Stimulated activated CD4-positive, alpha-beta T cell treated with anti-CD3 and anti-CD28 coated beads, Interleukin-4, amount 100 ng/mL, for 48 hours (primary cell): Measurements from ENCODE around the gene COPS8.

Experiments used
- DNase-seq, 2 donors: peaks; one replicate each; pipeline ENCODE4 v3.0.0-alpha.2; 2020; ENCODE audit warnings: low read depth in 2 of 2

The COPS8 gene

DNA sequence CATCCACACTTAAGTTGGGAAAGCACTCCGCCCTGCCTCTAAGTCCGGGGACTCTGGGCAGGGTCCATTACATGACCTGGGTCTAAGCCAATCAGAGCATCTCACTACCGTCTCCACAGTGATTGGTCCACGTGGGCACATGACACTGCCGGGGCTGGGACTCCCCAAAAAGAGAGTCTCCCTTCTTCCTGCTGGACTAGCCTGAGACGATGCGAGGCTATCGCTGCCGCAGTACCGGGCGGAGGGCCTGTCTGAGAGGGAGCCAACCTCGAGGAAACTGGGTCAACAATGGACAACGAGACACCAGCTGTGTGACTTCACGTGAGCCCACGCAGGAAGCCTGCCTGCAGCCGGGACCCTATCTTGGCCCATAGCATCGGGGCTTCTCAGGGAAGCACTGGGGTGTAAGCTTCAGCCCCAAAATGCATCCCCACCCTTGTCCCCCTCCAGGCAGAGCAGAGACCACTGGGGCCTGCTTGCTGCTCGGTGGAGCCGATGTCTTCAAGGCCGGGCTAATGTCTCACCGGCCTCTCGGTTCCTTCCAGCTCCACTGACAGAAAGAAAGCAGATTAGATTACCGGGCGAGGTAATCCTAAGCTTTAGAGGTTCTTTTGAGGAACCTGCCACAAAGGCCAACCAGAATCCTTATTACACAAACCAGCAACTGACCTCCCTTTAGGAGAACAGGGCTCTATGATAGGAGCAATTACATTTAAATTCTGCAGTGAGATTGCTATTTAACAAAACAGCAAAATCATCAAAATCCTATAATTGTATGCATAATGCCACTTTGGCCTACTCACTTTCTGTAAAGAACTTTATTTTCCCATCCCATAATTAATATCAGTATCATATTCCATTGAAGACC, 21.3 kb upstream of the COPS8 start:
- no peak for DNase-seq

DNA sequence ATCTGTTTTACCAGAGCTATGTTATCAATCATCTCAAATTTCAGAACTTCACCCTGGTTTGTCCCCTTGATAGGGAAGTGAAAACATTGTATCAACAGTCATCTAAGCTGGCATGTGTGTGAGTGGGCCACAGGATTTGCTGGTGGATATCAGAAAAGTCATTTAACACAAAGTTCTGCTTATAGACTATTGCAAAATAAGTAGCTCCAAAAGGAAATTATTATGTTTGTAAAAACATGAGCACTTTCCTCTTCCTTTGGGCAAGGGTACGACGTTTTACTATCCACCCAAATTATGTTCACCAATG, 20.7 kb upstream of the COPS8 start:
- DNase-seq, result no peak

DNA sequence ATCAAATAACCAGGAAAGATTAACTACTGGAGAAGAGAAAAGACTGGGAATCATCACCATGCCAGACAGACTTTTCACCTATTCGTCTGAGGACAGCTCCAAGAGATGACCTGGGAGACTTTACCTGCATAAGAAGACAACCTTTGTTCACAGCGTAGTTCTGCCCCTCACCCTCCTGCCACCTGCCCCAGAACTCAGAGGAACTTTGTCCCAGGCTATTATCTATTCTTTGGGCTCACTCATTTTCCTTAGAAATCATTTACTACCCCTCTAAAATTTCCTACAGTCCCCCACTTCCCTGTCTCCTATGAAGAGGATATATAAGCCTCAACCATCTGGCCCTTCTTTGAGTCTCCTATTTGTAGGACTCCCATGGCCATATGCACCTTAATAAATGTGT, 19.3 kb upstream of the COPS8 start:
- no peak for DNase-seq

DNA sequence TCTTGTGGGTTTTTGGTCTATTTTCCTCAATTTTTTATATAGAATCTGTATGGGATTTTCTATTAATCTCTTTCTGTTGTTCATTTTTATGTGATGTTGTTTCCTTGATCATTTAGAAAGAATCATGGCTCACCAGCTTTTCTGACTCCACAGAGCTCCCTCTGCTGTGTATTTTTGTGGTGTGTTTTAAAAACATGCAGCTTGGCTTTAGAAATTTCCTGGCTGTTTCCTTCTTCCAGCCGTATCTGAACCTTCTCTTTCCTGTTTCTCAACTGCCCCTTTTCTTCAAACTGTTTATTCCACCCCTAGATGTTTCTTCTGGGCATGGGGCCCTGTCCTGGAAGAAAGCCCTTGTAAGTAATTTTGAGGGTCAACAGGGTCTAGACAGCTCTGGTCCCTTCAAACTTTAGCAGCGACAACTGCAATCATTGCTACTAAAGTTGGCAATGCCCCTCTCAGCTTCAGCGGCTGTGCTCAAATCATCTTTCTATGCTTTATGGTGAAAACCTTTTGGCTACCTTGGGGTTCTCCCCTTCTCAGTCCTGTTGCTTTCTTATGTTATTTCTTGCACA, 17.6 kb upstream of the COPS8 start:
- DNase-seq, result no peak

DNA sequence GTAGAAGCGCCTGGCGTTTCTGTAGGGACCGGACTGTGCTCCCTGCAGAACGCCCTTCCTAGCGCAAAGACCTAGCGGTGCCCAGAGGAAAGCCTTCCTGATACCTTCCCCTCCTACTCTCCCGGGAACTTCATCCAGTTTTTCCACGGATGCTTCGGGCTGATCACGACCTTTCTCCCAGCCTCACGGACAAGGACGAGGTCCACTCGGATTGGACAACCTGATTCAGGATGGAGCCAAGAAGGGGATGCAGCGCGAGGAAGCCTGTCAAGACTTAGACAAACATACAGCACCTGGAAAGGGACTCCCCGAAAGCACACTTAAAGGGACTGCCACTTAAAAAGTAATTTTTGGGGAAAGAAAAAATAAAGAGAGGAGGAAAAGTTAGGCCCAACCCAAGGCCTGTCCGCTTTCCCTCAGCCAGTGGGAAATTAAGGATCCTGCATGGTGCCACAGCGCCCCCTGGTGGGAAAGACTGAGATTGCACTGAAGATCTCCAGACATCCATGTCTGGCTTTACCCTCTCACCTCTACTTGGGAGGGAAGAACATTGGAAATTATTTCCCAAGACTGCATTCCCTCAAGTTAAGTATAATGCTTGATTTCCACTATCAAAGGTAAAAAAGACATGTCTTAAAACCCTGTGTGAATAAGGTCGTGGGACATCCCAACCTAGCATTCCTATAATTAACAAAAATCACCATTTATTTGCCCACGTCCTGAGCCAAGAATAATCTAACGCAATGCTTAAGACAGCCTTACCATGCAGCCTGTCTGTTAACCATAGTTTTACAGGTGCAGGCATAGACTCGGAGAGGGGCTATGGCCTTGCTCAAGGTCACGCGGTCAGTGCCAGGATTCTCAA, 13.4 kb upstream of the COPS8 start:
- DNase-seq, result peak; percentile 62 to 80

- no peak for DNase-seq
Measured at GRCh38 chr2:237073552-237073951, 12.1 kb upstream of the COPS8 start.

DNA sequence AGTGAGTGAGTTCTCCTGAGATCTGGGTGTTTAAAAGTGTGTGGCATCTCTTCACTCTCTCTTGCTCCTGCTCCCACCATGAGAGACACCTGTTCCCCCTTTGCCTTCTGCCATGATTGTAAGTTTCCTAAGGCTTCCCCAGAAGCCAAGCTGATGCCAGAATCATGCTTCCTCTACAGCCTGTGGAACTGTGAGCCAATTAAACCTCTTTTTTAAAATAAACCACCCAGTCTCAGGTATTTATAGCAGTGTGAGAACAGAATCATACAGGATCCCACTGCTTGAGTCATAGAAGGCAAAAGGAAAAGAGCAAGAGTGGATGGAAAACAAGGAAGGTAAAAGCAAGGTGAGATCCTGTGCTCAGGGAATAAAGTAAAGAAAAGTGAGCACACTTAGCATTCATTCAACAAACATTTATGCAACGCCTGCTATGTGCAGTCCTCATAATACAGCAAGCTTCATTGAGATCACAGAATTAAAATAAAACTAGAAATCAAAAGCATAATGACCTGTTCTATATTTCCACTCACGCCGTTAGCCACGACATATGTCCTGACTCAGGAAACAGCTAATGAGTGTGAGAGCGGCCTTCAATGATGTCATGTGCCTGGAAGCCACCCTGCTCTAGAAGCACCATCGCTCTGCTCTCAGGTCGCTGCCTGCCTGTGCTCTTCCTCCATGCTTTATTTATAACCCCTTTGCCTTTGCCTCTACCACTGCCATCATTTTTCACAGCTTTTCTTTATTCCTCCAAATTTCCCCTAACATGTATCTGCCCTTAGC, 11.3 kb upstream of the COPS8 start:
- DNase-seq, result no peak

DNA sequence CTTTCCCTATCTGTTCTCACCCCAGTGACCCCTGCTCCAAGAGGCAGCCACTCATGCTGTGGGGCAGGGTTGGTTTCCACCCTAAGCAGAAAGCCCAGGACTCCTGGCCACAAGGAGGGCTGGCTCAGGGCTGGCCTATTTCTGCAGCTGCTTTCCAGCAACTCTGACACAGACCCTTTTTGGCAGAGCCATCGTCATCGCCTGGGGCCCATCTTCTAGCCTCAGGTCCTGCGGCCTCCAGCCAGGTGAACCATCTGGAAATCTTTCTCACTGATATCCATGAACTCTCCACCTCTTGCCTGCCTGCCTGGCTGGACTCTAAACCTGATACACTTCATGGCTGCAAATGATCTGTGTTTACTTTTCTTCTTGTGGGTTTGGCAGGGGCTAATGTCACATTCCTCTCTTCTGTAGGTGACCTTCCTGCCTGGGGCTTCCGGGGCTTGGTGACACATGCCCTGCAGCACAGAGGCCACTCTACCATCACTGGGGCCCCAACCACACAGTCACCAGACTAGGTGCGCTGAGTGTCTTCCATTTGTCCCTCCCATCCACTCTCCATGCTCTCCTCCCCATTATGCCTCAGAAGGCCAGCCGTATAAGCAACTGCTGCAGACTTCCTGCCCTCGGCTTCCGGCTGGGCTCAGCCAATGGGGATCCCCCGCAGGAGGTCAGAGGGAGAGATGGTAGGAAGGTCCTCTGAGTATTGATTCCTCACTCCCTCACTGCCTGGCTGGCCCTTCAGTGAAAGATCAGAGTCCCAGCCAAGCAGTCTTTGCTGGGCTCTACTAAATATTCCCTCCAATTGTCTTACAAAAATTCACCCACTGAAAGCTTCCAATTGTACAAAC, 9.7 kb upstream of the COPS8 start:
- DNase-seq, result no peak

- DNase-seq, result no peak
Measured at GRCh38 chr2:237081596-237081995, 4.1 kb upstream of the COPS8 start.

GRCh38 chr2:237083026-237083425, 2.7 kb upstream of the COPS8 start:
- no peak for DNase-seq

DNA sequence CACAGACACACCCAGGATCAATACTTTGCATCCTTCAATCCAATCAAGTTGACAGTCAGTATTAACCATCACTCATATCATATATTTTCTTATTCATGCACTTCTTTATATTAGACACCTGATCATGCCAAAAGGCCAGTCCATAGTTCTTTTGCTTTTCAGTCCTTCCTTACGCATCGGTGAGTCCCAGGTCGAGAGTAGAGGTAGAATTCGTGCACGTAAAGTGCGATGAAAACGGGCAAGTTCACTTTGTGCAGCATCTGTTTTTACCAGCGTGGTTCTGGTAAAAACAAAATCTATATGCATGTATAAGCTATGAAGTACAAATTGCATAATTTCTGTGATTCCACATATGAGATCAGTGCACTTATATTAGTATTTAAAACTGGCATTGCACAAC, 1.2 kb upstream of the COPS8 start:
- DNase-seq, result no peak

DNA sequence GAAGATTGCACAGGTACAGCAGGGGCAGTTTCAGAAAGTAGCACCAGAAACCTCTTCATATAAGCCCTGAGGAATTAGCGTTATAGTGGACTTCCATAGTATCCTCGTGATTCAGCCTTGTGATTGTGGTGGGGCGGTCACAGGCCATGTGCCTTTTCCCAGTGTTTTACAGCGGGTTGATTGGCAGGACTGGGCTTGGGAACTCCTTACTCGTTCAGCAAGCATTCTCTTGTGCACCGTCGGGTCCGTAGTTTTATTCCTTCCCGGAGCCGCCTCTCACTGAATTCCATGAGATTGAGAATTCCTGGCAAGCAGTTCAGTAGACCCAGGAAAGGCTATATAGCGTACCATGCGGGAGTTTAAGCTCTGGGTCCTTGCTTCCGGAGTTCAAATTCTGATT, 5.2 kb downstream of the COPS8 start:
- DNase-seq, result no peak

DNA sequence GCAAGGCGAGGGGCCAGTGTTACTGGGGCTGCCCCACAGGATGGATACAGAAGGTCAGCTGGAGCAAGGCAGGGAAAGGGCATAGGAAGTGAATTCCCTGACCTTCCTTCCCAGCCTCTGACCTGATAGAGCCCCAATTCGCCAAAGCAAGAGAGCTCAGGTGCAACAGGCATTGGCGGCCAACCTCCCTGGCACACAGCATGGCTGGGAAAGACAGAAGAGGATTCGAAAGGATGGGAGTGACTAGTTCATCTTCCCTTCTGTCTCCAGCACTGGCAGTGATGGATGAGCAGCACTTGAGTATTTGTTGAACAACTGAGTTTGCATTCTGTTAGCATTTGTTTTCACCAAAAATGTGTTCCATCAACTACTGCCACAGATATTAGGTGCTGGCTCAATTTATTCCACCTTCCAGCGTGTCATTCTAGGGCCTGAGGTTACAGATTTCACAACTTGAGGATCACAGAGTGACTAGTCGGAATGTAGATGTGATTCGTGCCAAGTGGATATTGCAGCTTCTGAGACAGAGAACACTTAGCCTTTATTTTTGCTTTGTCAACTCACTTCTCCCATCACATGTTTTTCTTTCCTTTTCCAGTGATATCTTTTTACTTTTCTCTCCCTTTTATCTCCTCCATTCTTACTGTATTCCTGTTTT, 6.2 kb downstream of the COPS8 start:
- no peak for DNase-seq

DNA sequence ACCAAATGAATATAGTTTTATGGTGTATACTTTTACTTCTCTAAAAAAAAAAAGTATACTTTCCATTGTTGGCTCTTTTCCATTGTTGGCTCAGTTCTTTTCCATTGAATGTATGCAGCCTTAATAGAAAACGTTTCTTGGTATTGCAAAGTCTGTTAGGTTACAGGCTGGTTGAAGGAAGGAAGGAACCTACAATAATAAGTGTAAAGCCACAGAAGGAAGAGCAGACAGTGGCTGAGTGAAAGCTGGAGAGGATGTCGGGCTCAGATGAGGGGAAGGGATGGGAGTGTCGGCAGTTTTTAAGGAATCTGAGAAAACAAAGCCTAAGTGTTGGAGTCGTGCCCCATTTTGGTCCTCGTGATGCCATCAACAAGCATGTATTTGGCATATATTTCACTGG, 6.8 kb downstream of the COPS8 start:
- DNase-seq, result no peak

DNA sequence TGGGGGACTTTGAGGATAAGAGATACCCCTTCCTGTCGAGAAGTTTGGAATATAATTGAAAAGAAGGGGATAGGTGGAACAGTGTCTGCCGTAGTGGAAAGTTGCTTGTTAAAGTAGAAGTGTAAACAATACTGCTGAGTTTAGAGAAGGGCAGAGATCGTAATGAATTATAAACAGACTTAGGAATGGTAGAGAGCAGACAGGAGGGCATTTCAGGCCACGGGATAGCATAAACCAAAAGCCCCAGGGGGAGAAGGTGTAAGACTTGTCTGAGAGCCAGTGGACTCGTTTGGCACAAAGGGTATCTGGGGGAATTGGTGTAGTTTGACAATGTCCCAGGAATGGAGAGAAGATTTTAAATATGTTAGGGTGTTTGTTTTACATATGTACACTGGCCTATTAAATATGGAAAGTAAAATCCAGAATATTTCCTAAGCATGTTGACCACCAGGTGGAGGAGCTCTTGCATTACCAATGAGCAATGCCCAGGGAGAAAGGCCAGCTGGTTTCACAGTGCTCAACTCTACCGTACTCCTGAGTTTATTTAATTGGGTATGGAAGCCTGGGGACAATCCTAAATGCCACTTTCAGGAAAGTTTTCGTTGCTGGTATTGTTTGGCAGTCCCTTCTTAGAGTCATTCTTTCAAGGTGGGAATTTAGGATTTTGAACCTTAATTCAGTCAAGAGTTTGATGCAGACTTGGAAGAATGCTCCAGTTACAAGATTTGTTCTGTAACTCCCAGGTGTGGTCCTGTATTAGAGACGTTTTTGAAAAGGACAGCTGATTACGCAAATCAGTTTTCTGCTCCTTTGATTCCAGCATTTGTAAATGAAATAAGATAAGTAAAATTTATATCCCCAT, 7.5 kb downstream of the COPS8 start:
- no peak for DNase-seq

GRCh38 chr2:237096201-237096600, 10.5 kb downstream of the COPS8 start:
- DNase-seq, result no peak

DNA sequence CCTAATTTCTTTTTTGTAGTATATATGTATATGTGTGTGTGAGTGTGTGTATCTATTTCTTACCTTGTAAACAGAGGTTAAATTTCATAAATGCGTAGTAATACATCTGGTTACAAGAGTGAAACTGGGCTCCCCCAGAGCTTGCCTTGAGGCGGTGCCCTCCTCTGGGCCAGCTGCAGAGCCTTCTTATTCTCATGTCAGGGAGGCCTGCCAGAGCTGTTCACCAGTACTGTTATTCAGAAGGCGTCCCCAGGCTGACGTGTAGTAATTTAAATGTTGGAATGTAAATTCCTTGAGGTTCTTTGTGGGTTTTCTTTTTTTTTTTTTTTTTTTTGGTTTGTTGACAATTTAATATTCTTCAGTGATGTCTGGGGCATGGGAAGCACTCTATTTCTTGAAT, 11.2 kb downstream of the COPS8 start:
- no peak for DNase-seq

DNA sequence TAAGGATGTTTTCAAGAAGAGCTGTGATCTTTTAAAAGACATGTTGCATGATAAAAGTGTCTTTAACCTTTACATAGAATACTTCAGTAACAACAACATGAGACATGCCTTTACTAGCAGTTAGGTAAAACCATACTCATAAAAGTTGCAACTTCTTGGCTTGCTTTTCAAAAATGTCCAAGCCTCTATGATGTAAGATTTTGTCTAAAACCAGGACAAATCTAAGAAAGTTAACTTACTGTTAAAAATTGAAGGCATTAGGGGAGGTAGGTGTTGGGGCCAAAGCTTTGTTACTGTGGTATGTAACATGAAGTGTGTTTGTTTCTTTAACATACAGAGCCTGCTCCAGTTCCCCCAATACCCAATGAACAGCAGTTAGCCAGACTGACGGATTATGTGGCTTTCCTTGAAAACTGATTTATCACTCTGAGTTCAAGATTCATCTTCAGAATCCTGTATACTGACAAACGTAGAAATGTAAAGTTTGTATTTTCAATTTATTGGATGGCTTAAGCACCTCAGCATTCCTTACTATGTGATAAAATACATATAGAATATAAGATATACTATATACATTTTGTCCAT, 11.7 kb downstream of the COPS8 start:
- no peak for DNase-seq
